OCI-LY1 (cell line): Measurements from ENCODE around the gene PIK3C2G.

Experiments used
- H2AFZ ChIP-seq: fragments of 200-600 bp; sonication (generic), shearing (Covaris generic); 2 replicates; pipeline ENCODE4 v1.6.0; 2014; ENCODE audit warnings: antibody characterized with exemption, mild to moderate bottlenecking, low read length
- H3F3A ChIP-seq: fragments of 200-600 bp; sonication (generic), shearing (Covaris generic); 2 replicates; pipeline ENCODE4 v1.6.0; 2014; ENCODE audit warnings: mild to moderate bottlenecking, antibody characterized with exemption, low read length, moderate library complexity; ENCODE audit not compliant: insufficient read depth
- H3K27ac ChIP-seq: fragments of 200-600 bp; sonication (generic); 2 replicates; pipeline ENCODE4 v1.5.1; 2014; ENCODE audit warnings: low read length, mixed run types, mild to moderate bottlenecking, low read depth; ENCODE audit not compliant: poor library complexity, severe bottlenecking
- H3K27me3 ChIP-seq: fragments of 200-600 bp; sonication (generic); 2 replicates; pipeline ENCODE4 v1.6.0; 2014; ENCODE audit warnings: antibody characterized with exemption, mild to moderate bottlenecking, low read length, moderate library complexity; ENCODE audit not compliant: insufficient read depth
- H3K36me3 ChIP-seq: fragments of 200-600 bp; sonication (generic); 2 replicates; pipeline ENCODE4 v1.6.1; 2014; ENCODE audit warnings: mild to moderate bottlenecking, antibody characterized with exemption, low read length, moderate library complexity, mixed read lengths; ENCODE audit not compliant: insufficient read depth
- H3K4me1 ChIP-seq: fragments of 200-600 bp; sonication (generic); 2 replicates; pipeline ENCODE4 v1.5.1; 2014; ENCODE audit warnings: mild to moderate bottlenecking, low read length, moderate library complexity; ENCODE audit not compliant: insufficient read depth, severe bottlenecking
- H3K4me2 ChIP-seq: fragments of 200-600 bp; sonication (generic), shearing (Covaris generic); 2 replicates; pipeline ENCODE4 v1.6.1; 2014; ENCODE audit warnings: low read length
- H3K4me3 ChIP-seq: fragments of 200-600 bp; sonication (generic); 2 replicates; pipeline ENCODE4 v1.5.1; 2014; ENCODE audit warnings: low read length, low read depth, mild to moderate bottlenecking, mixed read lengths; ENCODE audit not compliant: poor library complexity, severe bottlenecking
- H3K79me2 ChIP-seq: fragments of 200-600 bp; shearing (Covaris generic); 2 replicates; pipeline ENCODE4 v1.6.1; 2016; ENCODE audit warnings: mixed run types, low read length, mixed read lengths; ENCODE audit not compliant: insufficient read depth
- H3K9ac ChIP-seq: fragments of 200-600 bp; sonication (generic), shearing (Covaris generic); 2 replicates; pipeline ENCODE4 v1.6.1; 2014; ENCODE audit warnings: mild to moderate bottlenecking, low read length, mixed read lengths
- H3K9me2 ChIP-seq: fragments of 200-600 bp; sonication (generic), shearing (Covaris generic); 2 replicates; pipeline ENCODE4 v1.6.1; 2014; ENCODE audit warnings: low read depth, mild to moderate bottlenecking, low read length, mixed read lengths
- H3K9me3 ChIP-seq: fragments of 200-600 bp; shearing (Covaris generic); 2 replicates; pipeline ENCODE4 v1.6.1; 2014; ENCODE audit warnings: low read length, mixed read lengths
- H4K20me1 ChIP-seq: fragments of 200-600 bp; sonication (generic), shearing (Covaris generic); 2 replicates; pipeline ENCODE4 v1.6.0; 2016; ENCODE audit warnings: mild to moderate bottlenecking, low read length; ENCODE audit not compliant: insufficient read depth
- EZH2 ChIP-seq: fragments of 200-600 bp; sonication (generic), shearing (Covaris generic); IDR thresholded peaks from 2 replicates; pipeline ENCODE4 v1.8.0; 2017; ENCODE audit warnings: borderline replicate concordance, mixed run types, mild to moderate bottlenecking, antibody characterized with exemption, low read length, moderate library complexity, mixed read lengths
- TF ChIP-seq, protein P1 (sequence below): fragments of 200-600 bp; sonication (generic), shearing (Covaris generic); IDR thresholded peaks from 2 replicates; pipeline ENCODE4 v1.5.1; 2017; ENCODE audit warnings: mild to moderate bottlenecking, antibody characterized with exemption, low read length, moderate library complexity, mixed read lengths

Gene PIK3C2G

GRCh38 chr12:18416412-18416811 is 155.1 kb downstream of the PIK3C2G start:
- Histone ChIP-seq H4K20me1 (no peaks in the 10 kb centered on the region), H3K4me3 (no peak overlapping the region), H3K9ac (no peak overlapping the region), H3K9me3 (no peaks in the 10 kb centered on the region), H3K27me3 (no peaks in the 10 kb centered on the region), H3K4me1 (no peaks in the 10 kb centered on the region), H3K4me2 (no peak overlapping the region), H3F3A (no peaks in the 10 kb centered on the region), H3K27ac (no peak overlapping the region), H3K36me3 (no peaks in the 10 kb centered on the region), H3K79me2 (no peaks in the 10 kb centered on the region), H2AFZ (no peak overlapping the region), H3K9me2 (no peaks in the 10 kb centered on the region)
- TF ChIP-seq EZH2: no peak
- TF ChIP-seq, protein P1, sequence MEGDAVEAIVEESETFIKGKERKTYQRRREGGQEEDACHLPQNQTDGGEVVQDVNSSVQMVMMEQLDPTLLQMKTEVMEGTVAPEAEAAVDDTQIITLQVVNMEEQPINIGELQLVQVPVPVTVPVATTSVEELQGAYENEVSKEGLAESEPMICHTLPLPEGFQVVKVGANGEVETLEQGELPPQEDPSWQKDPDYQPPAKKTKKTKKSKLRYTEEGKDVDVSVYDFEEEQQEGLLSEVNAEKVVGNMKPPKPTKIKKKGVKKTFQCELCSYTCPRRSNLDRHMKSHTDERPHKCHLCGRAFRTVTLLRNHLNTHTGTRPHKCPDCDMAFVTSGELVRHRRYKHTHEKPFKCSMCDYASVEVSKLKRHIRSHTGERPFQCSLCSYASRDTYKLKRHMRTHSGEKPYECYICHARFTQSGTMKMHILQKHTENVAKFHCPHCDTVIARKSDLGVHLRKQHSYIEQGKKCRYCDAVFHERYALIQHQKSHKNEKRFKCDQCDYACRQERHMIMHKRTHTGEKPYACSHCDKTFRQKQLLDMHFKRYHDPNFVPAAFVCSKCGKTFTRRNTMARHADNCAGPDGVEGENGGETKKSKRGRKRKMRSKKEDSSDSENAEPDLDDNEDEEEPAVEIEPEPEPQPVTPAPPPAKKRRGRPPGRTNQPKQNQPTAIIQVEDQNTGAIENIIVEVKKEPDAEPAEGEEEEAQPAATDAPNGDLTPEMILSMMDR: no peak

DNA sequence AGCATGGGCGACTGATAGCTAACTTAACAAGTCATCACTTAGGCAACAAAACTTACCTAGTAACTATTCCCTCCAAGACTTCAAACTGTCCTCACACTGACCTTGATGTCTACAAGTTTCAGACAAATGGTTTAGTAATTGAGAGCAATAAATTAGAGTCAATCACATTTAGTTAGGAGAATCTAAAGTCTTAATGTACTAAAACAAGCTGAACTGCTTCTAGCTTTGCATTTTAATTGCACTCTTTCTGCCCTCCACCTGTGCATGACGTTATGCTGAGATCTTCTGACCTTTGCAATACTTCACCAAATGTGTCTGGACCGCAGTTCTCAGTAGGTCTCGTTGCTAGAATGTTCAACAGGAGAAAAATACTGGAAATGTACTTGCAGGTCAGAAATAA is 158.0 kb downstream of the PIK3C2G start:
- TF ChIP-seq, protein P1: no peak
- no peak for TF ChIP-seq EZH2
- Histone ChIP-seq H2AFZ (no peak overlapping the region), H3K36me3 (no peaks in the 10 kb centered on the region)

DNA sequence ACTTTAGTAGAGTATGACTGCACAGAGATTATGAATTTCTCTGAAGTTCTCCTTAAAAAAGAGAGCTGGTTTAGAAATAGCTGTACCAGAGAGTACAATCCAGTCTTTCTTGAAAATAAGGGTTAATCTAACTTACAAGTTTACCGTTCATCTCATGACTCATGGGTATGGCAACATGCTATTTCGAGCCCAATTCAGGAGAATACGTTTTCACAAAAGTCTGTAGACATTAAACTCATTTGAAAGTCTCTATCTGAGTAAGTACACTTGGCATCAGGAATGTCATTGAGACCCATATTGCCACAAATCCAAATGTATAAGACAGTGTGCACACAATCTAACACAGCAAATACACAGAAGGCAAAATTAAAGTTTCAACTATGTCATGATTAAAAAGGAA is 160.5 kb downstream of the PIK3C2G start:
- H3F3A ChIP-seq: no peaks in the 10 kb centered on the region
- H3K4me1 ChIP-seq: no peaks in the 10 kb centered on the region
- no peaks in the 10 kb centered on the region for H3K36me3 ChIP-seq
- H3K9me3 ChIP-seq: no peaks in the 10 kb centered on the region
- H3K9me2 ChIP-seq: no peaks in the 10 kb centered on the region
- no peaks in the 10 kb centered on the region for H3K27me3 ChIP-seq
- H3K4me3 ChIP-seq: no peak overlapping the region
- no peak overlapping the region for H3K9ac ChIP-seq
- TF ChIP-seq, protein P1: no peak
- no peak for TF ChIP-seq EZH2
- no peaks in the 10 kb centered on the region for H4K20me1 ChIP-seq
- no peak overlapping the region for H2AFZ ChIP-seq
- H3K27ac ChIP-seq: no peak overlapping the region
- no peak overlapping the region for H3K4me2 ChIP-seq
- H3K79me2 ChIP-seq: no peaks in the 10 kb centered on the region

More for the DNA sequence above, 158.0 kb downstream of the PIK3C2G start:
- H3F3A ChIP-seq: no peaks in the 10 kb centered on the region
- H3K9me2 ChIP-seq: no peaks in the 10 kb centered on the region
- H3K4me2 ChIP-seq: no peak overlapping the region
- no peaks in the 10 kb centered on the region for H3K27me3 ChIP-seq
- no peaks in the 10 kb centered on the region for H3K9me3 ChIP-seq
- H3K27ac ChIP-seq: no peak overlapping the region
- H3K79me2 ChIP-seq: no peaks in the 10 kb centered on the region
- no peaks in the 10 kb centered on the region for H4K20me1 ChIP-seq
- no peak overlapping the region for H3K9ac ChIP-seq
- no peak overlapping the region for H3K4me3 ChIP-seq
- H3K4me1 ChIP-seq: no peaks in the 10 kb centered on the region
